Trophoblast cell (in vitro differentiated cells and primary cell): ENCODE measurements around the gene TEAD2.

ENCODE experiments used
- DNase-seq, 2 donors: peaks; one replicate each; pipeline ENCODE4 v3.0.0-alpha.2; 2016
- H2AFZ ChIP-seq: 2 replicates; pipeline ENCODE4 v1.6.1; 2013; ENCODE audit warnings: low read length, moderate library complexity, mild to moderate bottlenecking; ENCODE audit not compliant: insufficient read depth, poor library complexity
- H2AK5ac ChIP-seq: 2 replicates; pipeline ENCODE4 v1.6.1; 2013; ENCODE audit warnings: mild to moderate bottlenecking, low read length
- H2BK120ac ChIP-seq: 2 replicates; pipeline ENCODE4 v1.6.1; 2013; ENCODE audit warnings: low read length, mild to moderate bottlenecking, moderate library complexity; ENCODE audit not compliant: insufficient read depth, poor library complexity
- H2BK12ac ChIP-seq: 2 replicates; pipeline ENCODE4 v1.6.1; 2013; ENCODE audit warnings: mild to moderate bottlenecking, low read length, moderate library complexity
- H2BK5ac ChIP-seq: 2 replicates; pipeline ENCODE4 v1.6.1; 2013; ENCODE audit warnings: low read length, low read depth, moderate library complexity, mild to moderate bottlenecking; ENCODE audit not compliant: poor library complexity
- H3K14ac ChIP-seq: 2 replicates; pipeline ENCODE4 v1.6.1; 2013; ENCODE audit warnings: mild to moderate bottlenecking, low read length
- H3K18ac ChIP-seq: 2 replicates; pipeline ENCODE4 v1.6.1; 2013; ENCODE audit warnings: mild to moderate bottlenecking, low read length
- H3K23ac ChIP-seq: 2 replicates; pipeline ENCODE4 v1.6.1; 2013; ENCODE audit warnings: low read length
- H3K27ac ChIP-seq: 2 replicates; pipeline ENCODE4 v1.5.1; 2013; ENCODE audit warnings: low read depth, mild to moderate bottlenecking, inconsistent platforms, low read length, moderate library complexity
- H3K27me3 ChIP-seq: 2 replicates; pipeline ENCODE4 v1.6.1; 2013; ENCODE audit warnings: inconsistent platforms, mild to moderate bottlenecking, low read length, moderate library complexity; ENCODE audit not compliant: insufficient read depth
- H3K36me3 ChIP-seq, 2 experiments: 1 replicate in 1 of 2; 2 replicates in 1 of 2; pipeline ENCODE4 v1.6.1; 2013; ENCODE audit warnings: low read length in 2 of 2, mild to moderate bottlenecking in 2 of 2, moderate library complexity in 1 of 2; ENCODE audit not compliant: insufficient read depth in 2 of 2, control insufficient read depth in 1 of 2
- H3K4ac ChIP-seq: 2 replicates; pipeline ENCODE4 v1.6.1; 2013; ENCODE audit warnings: low read depth, mild to moderate bottlenecking, low read length, moderate library complexity
- H3K4me1 ChIP-seq, 2 experiments: 1 replicate in 1 of 2; 2 replicates in 1 of 2; pipeline ENCODE4 v1.6.1; 2013; ENCODE audit warnings: low read length in 2 of 2, mild to moderate bottlenecking in 2 of 2, moderate library complexity in 1 of 2; ENCODE audit not compliant: insufficient read depth in 2 of 2, control insufficient read depth in 1 of 2
- H3K4me2 ChIP-seq: 2 replicates; pipeline ENCODE4 v1.6.1; 2013; ENCODE audit warnings: inconsistent platforms, mild to moderate bottlenecking, low read length, moderate library complexity
- H3K4me3 ChIP-seq: 2 replicates; pipeline ENCODE4 v1.5.1; 2013; ENCODE audit warnings: mild to moderate bottlenecking, low read depth, low read length, inconsistent platforms
- H3K79me1 ChIP-seq: one replicate; pipeline ENCODE4 v1.6.1; 2013; ENCODE audit warnings: low read length
- H3K79me2 ChIP-seq: 2 replicates; pipeline ENCODE4 v1.6.1; 2013; ENCODE audit warnings: low read length, mild to moderate bottlenecking; ENCODE audit not compliant: control insufficient read depth, insufficient read depth, poor library complexity
- H3K9ac ChIP-seq: 2 replicates; pipeline ENCODE4 v1.6.1; 2013; ENCODE audit warnings: mild to moderate bottlenecking, low read length
- H3K9me3 ChIP-seq: 2 replicates; pipeline ENCODE4 v1.6.1; 2013; ENCODE audit warnings: low read depth, mild to moderate bottlenecking, control low read depth, inconsistent platforms, low read length; ENCODE audit not compliant: insufficient read depth
- H4K12ac ChIP-seq: 2 replicates; pipeline ENCODE4 v1.6.1; 2013; ENCODE audit warnings: low read depth, mild to moderate bottlenecking, low read length, moderate library complexity
- H4K8ac ChIP-seq: 2 replicates; pipeline ENCODE4 v1.6.1; 2013; ENCODE audit warnings: low read depth, mild to moderate bottlenecking, low read length, moderate library complexity
- H4K91ac ChIP-seq: one replicate; pipeline ENCODE4 v1.6.1; 2013; ENCODE audit warnings: low read depth, mild to moderate bottlenecking, low read length, moderate library complexity
- WGBS: extraction: QIAGEN DNeasy Blood & Tissue Kit; methylation state at CpG from one replicate; pipeline ENCODE4 v1.1.7; 2013; ENCODE audit warnings: missing lambda C conversion rate; ENCODE audit not compliant: insufficient read length, insufficient coverage; ENCODE audit errors: extremely low coverage; 5-methylcytosine and 5-hydroxymethylcytosine counted together

TEAD2 gene

GRCh38 chr19:49343123-49343522 lies 19.1 kb downstream of the TEAD2 start:
- Histone ChIP-seq H4K91ac (no peak overlapping the region), H3K9me3 (peaks cover 12% of the 10 kb centered on the region), H3K36me3 (peaks cover 65 to 77% of the 10 kb centered on the region in 2 experiments), H3K79me2 (no peaks in the 10 kb centered on the region), H2AK5ac (no peak overlapping the region), H2BK120ac (no peak overlapping the region), H4K8ac (no peak overlapping the region), H3K4me1 (peaks cover 12 to 15% of the 10 kb centered on the region in 2 experiments), H2BK12ac (no peak overlapping the region), H4K12ac (no peak overlapping the region), H3K4me3 (no peak overlapping the region), H2BK5ac (no peak overlapping the region), H3K4me2 (no peak overlapping the region), H3K27ac (no peak overlapping the region), H3K4ac (no peak overlapping the region), H2AFZ (no peak overlapping the region), H3K9ac (no peak overlapping the region), H3K18ac (no peak overlapping the region), H3K79me1 (no peaks in the 10 kb centered on the region), H3K27me3 (no peaks in the 10 kb centered on the region), H3K14ac (no peak overlapping the region), H3K23ac (no peak overlapping the region)
- no peak for DNase-seq
- no CpG with 5 or more reads among the region's 7 CpGs for WGBS

GRCh38 chr19:49342291-49342721 lies 19.9 kb downstream of the TEAD2 start:
- Histone ChIP-seq H3K27me3 (no peaks in the 10 kb centered on the region), H2BK120ac (no peak overlapping the region), H3K4me1 (peaks cover 12 to 15% of the 10 kb centered on the region in 2 experiments), H2BK12ac (no peak overlapping the region), H2AFZ (no peak overlapping the region), H3K23ac (no peak overlapping the region), H3K4me2 (no peak overlapping the region), H3K9ac (no peak overlapping the region), H2BK5ac (no peak overlapping the region), H3K14ac (no peak overlapping the region), H3K27ac (no peak overlapping the region), H3K4ac (no peak overlapping the region), H4K8ac (no peak overlapping the region), H4K12ac (no peak overlapping the region), H2AK5ac (no peak overlapping the region), H3K36me3 (peaks cover 59 to 69% of the 10 kb centered on the region in 2 experiments), H3K9me3 (peaks cover 10% of the 10 kb centered on the region), H3K79me2 (no peaks in the 10 kb centered on the region), H3K79me1 (no peaks in the 10 kb centered on the region), H3K18ac (no peak overlapping the region), H4K91ac (no peak overlapping the region), H3K4me3 (no peak overlapping the region)
- WGBS: no CpG with 5 or more reads among the region's 11 CpGs
- no peak for DNase-seq

DNA sequence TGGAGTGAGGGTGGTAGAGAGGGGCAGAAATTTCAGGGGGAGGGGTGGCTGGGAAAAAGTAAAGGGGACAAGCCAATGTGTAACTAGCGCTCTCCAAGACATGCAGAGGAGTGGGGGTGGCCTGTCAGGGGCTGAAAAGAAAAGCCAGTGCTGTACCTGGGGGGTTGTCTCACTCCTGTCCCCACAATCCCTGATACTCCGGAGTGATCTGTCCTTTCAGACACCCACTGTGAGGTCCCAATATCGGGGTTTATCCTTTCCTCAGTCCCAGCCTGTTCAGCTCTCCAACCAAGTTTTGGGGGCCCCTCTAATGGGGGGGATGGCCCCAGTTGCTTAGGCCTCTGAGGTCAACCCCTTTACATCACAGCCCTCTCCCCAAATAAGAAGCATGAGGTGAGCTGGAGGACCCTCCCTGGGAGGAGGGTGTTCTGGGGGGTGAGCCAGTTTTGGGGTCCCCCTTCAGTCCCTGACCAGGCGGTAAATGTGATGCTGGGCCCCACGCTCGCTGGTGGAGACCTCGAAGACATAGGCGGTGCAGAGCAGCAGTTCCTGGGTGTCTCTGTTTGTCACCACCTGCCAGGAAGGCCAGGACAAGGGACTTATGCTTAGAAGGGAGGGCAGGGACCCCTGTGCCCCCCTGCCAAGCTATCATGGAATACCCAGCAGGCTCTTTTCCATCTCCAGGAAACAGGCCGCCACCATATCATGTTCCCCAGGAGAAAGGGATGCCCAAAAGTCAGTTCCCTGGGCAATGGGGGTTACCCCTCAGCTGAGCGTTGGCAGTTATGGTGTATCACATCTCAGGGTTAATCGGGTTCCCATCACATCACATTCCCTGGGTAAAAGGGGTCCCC lies 21.1 kb downstream of the TEAD2 start:
- Histone ChIP-seq H3K27me3 (no peaks in the 10 kb centered on the region), H3K9me3 (peaks cover 9% of the 10 kb centered on the region), H3K18ac (no peak overlapping the region), H2BK120ac (no peak overlapping the region), H4K12ac (no peak overlapping the region), H3K9ac (no peak overlapping the region), H3K23ac (no peak overlapping the region), H2BK12ac (no peak overlapping the region), H2AFZ (no peak overlapping the region), H3K36me3 (peaks cover 51 to 57% of the 10 kb centered on the region in 2 experiments), H3K4ac (no peak overlapping the region), H3K4me3 (no peak overlapping the region), H3K4me2 (no peak overlapping the region), H3K79me1 (no peaks in the 10 kb centered on the region), H2BK5ac (no peak overlapping the region), H3K14ac (no peak overlapping the region), H3K4me1 (peaks cover 12 to 15% of the 10 kb centered on the region in 2 experiments), H3K79me2 (no peaks in the 10 kb centered on the region), H3K27ac (no peak overlapping the region), H4K91ac (no peak overlapping the region), H4K8ac (no peak overlapping the region), H2AK5ac (no peak overlapping the region)
- WGBS: no CpG with 5 or more reads among the region's 11 CpGs
- no peak for DNase-seq

DNA sequence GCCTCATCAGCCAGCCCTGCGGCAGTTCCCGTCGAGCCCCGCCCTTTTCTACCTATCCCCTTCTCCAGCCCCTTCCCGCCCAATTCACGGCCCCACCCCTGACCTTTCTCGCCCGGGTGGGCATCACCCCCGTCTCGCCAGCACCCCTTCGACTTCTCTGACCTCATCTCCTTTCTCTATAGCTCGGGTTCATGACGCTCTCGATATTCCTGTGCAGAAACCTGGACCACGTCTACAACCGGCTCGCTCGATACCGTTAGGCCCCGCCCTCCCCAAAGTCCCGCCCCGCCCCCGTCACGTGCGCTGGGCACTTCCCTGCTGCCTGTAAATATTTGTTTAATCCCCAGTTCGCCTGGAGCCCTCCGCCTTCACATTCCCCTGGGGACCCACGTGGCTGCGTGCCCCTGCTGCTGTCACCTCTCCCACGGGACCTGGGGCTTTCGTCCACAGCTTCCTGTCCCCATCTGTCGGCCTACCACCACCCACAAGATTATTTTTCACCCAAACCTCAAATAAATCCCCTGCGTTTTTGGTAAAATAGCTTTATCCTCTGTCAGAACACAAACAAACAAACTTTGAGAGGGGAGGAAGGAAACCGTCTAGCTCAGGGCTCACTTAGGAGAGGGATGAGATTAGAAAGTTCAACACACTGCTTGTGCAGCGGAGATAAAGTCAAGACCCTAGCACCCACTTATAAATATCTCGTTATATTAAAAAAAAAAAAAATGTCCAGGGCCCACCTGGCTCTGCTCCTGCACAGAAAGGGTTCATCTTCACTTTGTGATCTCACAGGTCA lies 21.9 kb downstream of the TEAD2 start:
- no CpG with 5 or more reads among the region's 36 CpGs for WGBS
- H4K8ac ChIP-seq: no peak overlapping the region
- H3K23ac ChIP-seq: no peak overlapping the region
- no peak overlapping the region for H2AK5ac ChIP-seq
- peaks cover 12 to 15% of the 10 kb centered on the region in 2 experiments for H3K4me1 ChIP-seq
- no peaks in the 10 kb centered on the region for H3K79me2 ChIP-seq
- H3K9ac ChIP-seq: no peak overlapping the region
- peak in 1 of 2 donors; percentile 18 for DNase-seq
- H3K27ac ChIP-seq: no peak overlapping the region
- H4K91ac ChIP-seq: no peak overlapping the region
- H2BK120ac ChIP-seq: no peak overlapping the region
- no peak overlapping the region for H3K18ac ChIP-seq
- H2AFZ ChIP-seq: no peak overlapping the region
- H3K14ac ChIP-seq: no peak overlapping the region
- H3K4me2 ChIP-seq: no peak overlapping the region
- H3K9me3 ChIP-seq: peaks cover 9% of the 10 kb centered on the region
- no peaks in the 10 kb centered on the region for H3K79me1 ChIP-seq
- no peaks in the 10 kb centered on the region for H3K27me3 ChIP-seq
- H4K12ac ChIP-seq: no peak overlapping the region
- H3K36me3 ChIP-seq: peaks cover 48 to 56% of the 10 kb centered on the region in 2 experiments
- H3K4ac ChIP-seq: no peak overlapping the region
- H2BK5ac ChIP-seq: no peak overlapping the region
- no peak overlapping the region for H3K4me3 ChIP-seq
- no peak overlapping the region for H2BK12ac ChIP-seq
